ENCODE data around the gene SKIDA1.

Gene SKIDA1

DNA sequence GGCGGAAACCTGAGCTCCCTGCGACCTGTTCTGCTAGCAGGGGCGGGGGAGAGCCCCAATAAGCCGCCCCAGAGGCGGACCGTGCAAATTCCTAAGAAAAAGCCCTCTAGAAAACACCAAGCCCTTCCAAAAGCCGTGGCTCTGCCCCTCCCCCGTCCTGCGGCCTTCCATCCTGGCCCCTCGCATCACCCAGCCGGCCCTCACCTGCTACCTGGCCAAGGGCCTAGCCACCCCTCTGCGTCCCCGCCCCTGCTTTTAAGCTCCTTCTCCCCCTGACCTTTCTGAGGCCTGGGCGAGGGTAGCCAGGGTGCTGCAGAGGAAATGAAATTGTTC lies 24.9 kb downstream of the SKIDA1 start:
- DNase-seq: no peak

DNA sequence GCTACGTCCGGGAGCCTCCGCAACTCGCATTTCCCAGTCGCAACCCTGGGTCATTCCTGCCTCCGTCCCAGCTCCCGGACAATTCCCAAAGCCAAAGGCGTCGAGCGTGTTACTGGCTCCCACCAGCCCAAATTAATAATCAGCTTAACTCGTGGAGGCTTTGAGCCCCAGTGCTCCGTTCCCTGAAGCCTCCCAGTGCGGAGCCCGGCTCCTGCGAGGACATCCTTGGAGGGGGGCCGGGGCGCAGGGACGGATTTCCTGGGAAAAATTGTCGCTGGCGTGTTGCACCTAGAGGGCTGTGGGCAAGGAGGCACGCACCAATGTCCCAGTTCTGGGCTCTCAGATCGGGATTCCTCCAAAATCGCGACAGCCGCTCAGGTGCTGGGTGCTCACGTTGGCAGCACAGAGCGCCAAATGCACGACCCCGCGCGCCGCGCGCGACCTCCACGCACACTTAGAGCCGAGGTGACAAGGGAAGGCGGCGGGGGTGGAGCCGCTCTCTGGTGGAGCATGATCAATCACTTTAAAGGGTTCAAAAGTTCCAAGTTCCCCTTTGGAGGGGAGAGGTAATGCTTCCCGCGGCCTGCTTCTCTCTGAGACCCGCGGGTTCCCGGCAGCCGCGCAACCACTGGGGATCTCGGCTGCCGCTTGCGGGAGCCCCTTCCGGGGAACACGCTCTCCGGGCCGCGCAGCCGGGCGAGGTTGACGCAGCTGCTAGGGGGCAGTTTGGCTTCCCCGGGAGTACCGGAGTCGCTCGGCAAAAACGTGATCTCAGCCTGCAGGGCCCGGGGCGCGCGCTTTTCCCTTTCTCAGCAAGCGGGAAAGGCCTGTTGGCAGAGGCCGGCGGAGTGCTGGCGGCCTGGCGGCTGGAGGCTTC lies 25.5 kb downstream of the SKIDA1 start:
- no peak for DNase-seq

DNA sequence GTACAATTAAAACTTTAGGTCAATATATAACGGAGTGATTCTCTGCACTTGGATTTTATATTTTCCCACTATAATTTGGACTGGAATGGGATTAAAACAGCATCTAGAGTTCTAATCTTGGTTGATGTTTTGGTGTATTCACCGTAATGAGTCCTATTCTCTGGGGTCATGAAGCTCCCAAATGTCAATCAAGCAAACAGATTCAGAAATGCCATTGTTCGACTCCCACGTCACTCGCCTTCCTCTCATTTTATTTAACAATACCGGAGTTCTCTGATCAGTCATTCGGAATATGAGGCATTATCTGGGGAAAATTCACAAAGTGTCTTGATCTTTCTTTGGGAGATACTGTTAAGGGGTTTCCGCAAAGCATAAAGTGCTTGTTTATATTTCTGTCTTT lies 26.5 kb downstream of the SKIDA1 start:
- no peak for DNase-seq

DNA sequence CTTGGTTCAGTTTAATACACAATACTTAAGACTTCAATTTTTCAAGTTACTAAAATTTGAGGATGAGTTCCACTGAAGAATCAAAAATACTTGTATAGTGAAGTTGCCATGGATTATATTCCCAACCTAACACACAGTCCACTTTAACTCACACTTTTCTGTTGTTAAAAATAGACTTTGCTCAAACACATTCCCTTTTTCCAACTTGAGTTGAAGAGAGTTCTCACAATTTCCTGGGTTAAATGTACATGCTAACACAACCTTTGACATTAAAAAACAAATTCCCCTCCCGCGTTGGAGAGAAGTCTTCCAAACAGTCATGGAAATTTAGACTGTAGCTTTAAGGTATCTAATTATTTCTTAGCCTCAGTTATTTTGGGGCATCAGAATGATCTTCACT lies 27.1 kb downstream of the SKIDA1 start:
- DNase-seq: no peak

DNA sequence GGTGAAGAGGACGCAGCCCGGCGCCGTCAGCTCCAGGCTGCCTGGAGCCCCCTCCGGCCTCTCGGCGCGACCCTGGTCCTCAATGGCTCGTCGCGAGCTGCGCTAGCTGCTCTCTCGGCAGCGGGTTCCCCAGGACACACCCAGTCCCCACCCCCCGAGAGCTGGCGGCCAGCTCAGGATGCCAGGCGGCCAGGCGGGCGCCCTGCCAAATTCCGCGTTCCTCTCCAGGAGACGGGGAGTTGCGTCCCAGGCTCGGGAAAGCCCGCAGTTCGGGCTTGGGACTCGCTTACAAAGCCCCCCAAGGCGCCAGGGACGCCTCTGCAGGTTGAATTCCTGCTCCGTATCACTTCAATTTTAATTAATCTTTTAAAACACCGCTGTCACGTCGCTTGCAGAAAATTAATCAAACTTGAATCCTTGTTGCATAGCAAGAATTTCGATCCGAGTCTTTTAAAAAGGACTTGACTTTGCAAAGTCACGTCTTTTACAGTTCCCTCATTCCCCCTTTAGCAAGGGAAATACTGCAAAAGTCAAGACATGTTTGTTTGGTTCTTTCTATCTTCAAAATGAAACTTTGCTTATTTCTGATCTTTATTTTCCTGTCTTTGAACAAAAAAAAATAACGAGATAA lies 28.2 kb downstream of the SKIDA1 start:
- DNase-seq: no peak

DNA sequence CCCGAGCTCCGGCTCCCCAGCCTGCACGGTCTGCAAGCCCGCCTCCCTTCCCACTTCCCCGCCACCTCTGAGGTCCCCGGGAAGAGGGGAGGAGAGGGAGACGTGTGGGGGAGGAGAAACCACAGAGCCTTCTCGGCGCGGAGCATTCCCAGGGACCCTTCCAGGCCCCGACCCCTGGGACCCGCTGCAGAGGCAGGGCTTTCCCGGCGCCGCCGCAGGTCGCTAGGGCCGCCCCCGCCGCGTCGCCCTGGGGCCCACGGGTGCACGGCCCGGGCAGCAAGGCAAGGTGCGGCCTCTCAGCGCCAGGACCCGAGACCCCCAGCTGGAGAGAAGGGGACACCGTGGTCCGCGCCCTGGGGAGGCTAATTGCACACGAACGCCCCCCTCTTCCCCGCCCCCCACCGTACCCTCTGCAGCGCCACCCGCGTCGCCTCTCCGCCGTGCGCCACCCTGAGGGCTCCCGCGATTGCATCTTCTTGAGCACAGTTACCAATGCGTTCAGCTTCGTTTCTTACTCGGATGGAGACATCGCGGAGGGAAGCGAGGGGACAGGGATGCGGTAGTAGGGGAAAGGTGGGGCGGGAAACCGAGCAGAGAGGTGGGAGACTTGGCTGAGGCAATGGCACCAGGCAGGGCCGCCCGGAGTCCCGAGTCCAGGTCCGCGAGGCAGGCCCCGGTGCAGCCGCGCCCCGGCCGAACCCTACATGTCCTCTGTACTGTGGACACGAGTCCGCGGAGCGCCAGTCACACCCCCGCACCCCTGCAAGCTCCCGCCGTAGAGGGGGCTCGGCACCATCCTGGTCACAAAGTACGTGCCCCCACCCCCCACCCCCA lies 28.9 kb downstream of the SKIDA1 start:
- DNase-seq: peak in 1 of 2 donors; percentile 39

DNA sequence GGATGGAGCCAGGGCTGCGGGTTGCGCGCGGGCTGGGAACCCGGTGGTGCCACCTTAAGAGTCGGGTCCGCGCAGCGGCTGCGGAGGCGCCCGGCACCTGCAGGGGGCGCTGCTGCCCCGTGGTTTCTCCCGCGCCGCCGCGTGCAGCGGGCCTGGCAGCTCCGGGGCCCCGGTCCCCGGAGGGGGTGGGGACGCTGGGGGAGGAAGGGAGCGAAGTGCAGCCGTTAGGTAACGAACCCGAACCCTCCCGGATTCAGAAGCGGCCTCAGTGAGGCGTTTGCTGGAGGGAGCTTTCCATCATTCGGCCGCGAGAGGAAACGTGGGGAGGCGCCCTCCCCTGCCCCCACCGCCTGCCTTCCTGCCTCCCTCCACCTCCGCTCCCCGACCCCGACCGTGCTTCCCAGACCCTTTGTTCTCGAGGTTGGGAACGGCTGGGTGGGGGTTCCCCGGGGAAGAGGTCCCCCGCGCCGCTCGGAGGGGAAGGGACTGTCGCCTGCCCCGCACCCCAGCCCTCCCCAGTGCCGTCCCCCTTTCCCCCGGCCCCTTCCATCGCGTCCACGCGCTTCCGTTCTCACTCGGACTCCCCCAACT lies 29.6 kb downstream of the SKIDA1 start:
- DNase-seq: peak; percentile 72 to 79

DNA sequence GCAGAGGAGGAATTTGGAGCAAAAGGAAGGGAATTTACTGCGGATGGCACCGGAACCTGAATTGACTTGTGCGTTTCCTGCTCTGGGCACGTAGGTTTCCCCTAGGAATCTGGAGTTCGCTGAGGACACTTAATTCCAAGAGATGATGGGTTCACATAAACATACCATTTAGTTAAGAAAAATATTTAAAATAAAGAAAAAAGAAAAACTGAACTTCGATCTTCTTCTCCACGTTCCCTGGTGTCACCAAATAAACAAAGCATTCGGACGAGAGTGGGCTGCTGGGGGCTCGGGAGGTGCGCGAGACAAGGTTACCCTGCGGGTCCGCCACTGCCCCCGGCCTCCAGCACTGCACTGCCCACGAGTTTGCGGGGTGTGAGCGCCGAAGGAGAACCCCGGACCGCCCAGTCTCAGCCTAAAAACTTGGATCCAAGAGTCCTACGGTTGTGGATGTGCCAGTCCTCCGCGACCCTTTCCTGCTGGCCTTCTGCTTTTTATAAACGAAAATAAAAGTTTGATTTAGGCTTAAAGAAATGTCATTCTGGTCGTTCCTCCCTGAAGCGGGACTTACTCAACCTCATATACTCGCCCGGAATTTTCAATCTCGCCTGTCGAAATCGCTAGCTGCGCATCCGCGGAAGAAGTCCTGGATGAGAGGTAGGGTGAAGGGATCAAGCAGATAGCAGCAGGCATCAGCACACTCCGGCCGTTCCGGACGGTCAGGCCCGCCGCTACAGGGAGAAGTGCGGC lies 30.3 kb downstream of the SKIDA1 start:
- no peak for DNase-seq

DNA sequence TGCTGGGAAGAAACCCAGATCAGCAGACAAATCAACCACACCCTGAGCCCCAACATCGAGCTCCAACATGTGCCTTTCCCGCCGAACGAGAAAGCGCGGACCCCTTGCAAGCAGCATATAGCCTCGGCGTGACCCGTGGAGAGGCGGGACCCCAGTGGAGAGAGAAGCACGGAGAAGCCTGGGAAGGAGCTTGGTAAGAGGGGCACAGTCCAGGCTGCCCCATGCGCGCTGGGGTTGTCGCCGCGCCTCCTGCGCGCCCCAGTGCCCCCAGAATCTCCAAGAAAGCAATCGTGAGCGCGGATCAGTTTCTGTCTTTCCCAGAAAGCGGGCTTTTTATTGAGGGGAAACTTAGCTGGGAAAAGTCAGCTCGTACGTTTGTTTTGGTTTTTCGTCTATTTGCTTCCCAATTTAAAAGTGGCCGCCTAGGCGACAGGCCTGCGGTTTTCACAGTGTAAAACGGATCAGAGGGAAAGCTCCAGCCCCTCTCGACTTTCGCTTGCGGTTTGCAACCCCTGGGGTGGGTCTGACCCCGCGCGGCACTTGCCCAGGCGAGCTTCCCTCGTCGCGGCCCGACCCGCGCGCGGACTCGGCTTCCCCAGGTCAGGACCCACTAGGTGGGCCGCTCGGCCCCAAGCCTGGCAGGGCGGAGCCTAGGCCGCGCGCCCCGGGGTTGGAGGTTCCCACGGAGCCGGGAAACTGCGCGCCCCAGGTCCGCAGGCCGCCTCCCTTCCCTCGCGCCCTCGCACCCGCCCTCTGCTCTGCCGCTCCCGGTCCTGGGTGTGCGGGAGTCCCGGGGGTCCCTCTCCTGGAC lies 31.1 kb downstream of the SKIDA1 start:
- DNase-seq: no peak

DNA sequence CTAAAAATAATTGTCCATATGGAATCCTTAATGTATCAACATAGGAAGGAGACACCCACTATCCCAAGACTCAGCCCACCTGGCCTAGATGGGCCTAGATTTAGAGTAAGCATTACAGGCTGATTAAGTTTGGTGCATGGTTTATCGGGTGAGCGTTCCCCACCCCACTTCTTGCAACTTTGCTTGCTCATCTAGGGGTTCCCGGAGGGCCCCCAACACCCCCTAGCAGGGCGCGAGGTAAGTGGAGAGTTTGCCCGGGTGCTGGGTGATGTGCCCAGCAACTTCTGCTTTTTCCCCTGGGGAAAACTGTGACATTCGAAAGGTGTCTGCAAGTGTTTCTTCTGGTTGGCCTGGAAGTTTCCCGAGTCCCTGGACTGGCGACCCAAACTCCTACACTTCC lies 31.7 kb downstream of the SKIDA1 start:
- no peak for DNase-seq

DNA sequence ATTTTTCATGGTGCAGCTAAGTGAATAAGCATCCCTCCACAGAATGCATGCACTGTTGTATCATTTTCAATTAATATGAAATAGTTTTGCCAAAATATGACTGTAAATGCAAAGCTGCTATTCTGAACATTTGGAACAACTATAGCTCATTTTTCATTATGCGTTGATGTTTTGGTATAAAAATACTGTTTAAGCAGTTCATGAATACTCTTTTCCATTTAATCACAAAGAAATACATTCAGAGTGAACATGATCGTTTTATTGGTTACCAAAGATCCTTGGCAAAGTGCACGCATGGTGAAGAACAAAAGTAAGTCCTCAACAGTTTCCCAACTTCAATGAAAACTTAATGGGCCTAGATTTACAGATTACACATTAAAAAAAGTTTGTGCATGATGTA lies 33.1 kb downstream of the SKIDA1 start:
- DNase-seq: no peak

DNA sequence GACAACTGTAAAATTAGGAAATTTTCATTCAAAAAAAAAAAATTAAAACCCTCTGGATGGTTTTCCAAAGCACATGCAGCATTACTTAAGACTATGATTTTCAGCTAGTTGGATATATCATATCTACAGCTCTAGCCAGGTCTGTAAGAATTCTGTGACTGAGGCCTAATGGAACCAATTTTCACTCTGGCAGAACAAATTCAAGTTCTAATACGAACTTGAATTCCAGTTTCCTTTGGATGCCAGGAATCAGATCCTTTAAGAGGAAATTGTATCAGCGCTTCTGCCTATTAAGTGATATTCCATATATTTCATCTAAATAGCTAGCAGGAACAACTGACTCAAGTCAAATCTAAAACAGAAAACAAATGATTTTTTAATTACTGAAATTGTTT lies 34.8 kb downstream of the SKIDA1 start:
- DNase-seq: no peak

DNA sequence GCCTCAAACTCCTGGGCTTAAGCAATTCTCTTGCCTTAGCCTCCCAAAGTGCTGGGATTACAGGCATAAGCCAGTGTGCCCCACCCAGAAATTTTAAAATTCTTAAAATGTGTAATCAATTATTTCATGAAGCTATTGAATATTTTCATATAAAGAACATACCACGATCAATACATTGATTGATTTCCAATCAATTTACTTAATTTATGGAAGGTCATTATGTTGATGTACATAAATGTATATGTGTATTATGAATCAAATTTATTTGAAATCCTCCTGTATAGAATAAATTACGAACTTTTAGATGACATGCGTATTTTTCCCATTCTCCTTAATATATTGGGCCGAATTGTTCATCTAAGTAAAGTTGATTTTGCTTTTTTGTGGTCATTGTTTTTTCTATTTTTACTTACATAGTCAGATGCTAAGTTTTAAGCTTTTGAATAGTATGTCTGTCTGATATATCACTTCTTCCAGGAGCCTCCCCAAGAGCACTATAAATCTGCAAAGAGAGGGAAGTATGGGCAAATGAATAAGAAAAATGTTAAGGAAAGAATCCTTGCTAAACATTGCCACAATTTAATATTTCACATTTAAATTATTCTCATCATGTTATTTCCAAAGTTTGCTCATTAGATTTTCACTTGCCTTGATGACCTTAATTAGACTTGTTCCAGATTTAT lies 35.3 kb downstream of the SKIDA1 start:
- DNase-seq: no peak

DNA sequence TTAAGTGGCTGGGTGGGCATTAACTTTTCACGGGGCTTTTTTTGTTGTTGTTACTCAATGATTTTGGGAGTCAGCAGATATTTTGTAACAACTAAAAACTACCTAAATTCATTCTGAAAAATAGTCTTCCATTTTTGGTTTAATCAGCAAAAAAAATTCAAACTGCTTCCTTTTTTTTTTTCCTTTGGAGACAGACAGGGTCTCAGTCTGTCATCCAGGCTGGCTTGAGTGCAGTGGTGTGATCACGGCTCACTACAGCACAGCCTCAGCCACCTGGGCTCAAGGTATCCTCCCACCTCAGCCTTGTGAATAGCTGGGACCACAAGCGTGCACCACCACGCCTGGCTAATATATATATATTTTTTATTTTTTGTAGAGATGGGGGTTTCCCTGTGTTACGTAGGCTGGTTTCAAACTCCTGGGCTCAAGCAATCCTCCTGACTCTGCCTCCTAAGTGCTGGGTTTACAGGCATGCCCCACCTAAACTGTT lies 36.5 kb downstream of the SKIDA1 start:
- DNase-seq: no peak

DNA sequence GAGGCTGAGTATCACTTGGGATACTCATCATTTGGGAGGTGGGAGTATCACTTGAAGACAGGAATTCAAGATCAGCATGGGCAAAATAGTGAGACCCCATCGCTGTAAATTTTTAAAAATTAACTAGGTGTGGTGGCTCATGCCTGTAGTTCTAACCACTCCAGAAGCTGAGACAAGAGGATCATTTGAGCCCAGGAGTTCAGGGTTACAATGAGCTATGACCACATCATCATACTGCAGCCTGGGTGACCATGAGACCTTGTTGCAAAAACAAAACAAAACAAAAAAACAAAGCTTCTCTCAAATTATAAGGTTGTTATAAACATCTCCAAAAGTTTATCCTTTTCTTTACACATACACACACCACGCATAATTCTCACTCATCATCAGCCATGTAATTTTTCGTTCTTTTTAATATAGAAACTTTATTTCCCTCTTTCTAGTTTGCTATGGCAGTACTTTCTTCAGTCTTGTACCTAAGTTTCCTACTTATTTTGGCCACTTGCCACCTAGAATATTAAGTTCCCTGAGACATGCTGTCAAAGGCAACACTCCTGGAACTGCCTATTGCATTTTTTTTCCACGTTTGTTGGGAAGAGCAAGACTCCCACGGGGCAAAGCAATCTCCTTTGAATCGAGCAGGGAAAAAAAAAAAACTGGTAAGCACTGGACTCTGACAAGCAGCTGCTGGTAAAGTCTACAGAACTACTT lies 37.1 kb downstream of the SKIDA1 start:
- no peak for DNase-seq

DNA sequence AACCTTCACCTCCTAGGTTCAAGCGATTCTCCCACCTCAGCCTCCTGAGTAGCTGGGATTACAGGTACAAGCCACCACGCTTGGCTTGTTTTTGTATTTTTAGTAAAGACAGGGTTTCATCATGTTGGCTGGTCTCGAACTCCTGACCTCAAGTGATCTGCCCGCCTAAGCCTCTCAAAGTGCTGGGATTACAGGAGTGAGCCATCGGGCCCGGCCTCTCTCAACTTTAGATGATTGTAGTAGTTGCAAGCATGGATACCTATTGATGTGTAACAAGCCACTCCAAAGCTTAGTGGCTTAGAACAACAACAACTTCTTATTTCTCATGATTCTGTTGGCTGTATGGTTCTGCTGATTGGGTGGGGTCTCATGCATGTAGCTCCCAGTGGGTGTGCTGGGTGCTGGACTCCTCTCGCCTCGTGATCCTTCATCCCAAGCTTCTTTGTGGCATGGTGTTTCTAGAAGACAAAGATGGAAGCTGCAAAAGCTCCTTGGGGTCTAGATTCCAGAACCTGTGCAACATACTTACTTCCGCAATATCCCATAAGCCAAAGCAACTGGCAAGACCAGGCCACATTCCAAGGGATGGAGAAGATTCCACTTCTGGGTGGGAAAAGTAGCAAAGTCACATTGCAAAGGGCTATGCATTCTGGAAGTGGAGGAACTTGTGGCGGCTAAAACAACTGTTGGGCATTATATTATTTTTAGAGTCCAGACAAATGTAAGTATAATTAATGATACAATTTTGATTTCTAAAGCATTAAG lies 37.9 kb downstream of the SKIDA1 start:
- no peak for DNase-seq

DNA sequence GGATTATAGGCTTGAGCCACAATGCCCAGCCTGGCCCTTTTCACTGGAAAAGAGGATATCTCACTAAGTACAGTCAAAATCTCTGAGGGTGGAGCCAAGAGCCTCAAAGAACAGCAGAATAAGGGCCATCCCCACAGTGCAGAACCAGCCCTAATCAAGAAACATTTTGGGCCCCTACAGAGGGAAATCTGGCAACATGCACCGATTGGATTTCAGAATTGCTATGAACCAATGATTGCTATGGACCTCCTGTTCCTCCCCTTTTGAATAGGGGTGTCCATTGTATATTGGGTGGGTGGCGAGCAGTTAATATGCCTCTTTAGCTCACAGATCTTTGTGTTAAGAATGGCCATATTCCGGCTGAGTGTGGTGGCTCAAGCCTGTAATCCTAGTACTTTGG lies 42.7 kb downstream of the SKIDA1 start:
- DNase-seq: no peak

DNA sequence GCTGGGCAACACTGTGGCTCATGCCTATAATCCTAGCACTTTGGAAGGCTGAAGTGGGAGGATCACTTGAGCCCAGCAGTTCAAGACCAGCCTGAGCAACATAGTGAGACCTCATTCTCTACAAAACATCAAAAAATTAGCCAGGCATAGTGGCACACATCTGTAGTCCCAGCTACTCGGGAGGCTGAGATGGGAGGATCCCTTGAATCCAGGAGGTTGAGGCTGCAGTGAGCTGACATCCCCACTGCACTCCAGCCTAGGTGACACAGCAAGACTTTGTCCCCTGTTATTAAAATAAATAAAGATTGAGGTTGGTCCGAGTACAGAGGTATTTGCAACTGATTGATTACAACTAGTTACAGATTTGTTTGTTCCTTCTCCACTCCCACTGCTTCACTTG lies 44.1 kb downstream of the SKIDA1 start:
- no peak for DNase-seq
